ENCODE results near the gene THRB. TPM values are rescaled to one million over a fixed set of nuclear protein-coding genes. Genes with fewer than 3 reads are reported as not detected.

THRB gene
- total RNA-seq, 1 experiment from 2014 or later, result 5.8 TPM

DNA sequence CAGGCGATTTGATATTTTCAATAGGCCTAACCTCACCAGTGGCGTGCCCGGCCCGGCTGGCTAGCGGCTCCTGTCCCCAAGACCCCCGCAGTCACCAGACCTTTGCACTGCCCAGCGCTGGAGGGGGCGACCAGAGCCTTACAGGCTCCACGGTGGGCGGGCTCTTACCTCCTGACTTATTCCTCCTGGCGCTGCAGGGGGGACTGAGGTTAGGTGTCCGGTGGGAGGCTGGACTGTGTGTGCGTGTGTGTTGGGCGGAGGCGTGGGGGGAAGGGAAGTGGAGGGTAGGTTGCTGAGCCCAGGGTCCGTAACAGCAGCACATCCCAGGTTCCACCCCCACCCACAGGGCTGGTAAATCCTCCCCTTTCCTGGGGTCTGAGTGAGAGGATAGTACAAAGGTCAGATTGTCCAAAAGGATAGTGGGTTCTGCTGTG, 27.5 kb upstream of the THRB start:
- TF ChIP-seq, protein P1, sequence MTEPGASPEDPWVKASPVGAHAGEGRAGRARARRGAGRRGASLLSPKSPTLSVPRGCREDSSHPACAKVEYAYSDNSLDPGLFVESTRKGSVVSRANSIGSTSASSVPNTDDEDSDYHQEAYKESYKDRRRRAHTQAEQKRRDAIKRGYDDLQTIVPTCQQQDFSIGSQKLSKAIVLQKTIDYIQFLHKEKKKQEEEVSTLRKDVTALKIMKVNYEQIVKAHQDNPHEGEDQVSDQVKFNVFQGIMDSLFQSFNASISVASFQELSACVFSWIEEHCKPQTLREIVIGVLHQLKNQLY (CRISPR knock-in tag; IDR thresholded peaks at IDR 0.05), result no peak
- TF ChIP-seq TCF7 (CRISPR knock-in tag; IDR thresholded peaks at IDR 0.05; ENCODE audit: low read depth), result no peak
- no peak for TF ChIP-seq SP1 (CRISPR knock-in tag; conservative IDR thresholded peaks at IDR 0.05)
- no peak for TF ChIP-seq NFE2L1 (CRISPR knock-in tag; IDR thresholded peaks at IDR 0.05)
- no peak for TF ChIP-seq FOXK1 (CRISPR knock-in tag; IDR thresholded peaks at IDR 0.05)
- no peak for TF ChIP-seq MXD4 (CRISPR knock-in tag; IDR thresholded peaks at IDR 0.05; ENCODE audit: borderline replicate concordance)
- TF ChIP-seq RELA (CRISPR knock-in tag; IDR thresholded peaks at IDR 0.05; ENCODE audit: borderline replicate concordance), result no peak
- TF ChIP-seq JUN (CRISPR knock-in tag; IDR thresholded peaks at IDR 0.05), result no peak
- no peak for TF ChIP-seq TP53 (CRISPR knock-in tag; IDR thresholded peaks at IDR 0.05)
- no peak for TF ChIP-seq SMAD4 (CRISPR knock-in tag; IDR thresholded peaks at IDR 0.05)
- TF ChIP-seq, protein P2, sequence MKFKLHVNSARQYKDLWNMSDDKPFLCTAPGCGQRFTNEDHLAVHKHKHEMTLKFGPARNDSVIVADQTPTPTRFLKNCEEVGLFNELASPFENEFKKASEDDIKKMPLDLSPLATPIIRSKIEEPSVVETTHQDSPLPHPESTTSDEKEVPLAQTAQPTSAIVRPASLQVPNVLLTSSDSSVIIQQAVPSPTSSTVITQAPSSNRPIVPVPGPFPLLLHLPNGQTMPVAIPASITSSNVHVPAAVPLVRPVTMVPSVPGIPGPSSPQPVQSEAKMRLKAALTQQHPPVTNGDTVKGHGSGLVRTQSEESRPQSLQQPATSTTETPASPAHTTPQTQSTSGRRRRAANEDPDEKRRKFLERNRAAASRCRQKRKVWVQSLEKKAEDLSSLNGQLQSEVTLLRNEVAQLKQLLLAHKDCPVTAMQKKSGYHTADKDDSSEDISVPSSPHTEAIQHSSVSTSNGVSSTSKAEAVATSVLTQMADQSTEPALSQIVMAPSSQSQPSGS (CRISPR knock-in tag; IDR thresholded peaks at IDR 0.05; ENCODE audit: borderline replicate concordance, low read depth), result no peak
- TF ChIP-seq EMX1 (CRISPR knock-in tag; IDR thresholded peaks at IDR 0.05), result no peak
- TF ChIP-seq GTF2I (CRISPR knock-in tag; conservative IDR thresholded peaks at IDR 0.05), result no peak
- TF ChIP-seq, protein P3, sequence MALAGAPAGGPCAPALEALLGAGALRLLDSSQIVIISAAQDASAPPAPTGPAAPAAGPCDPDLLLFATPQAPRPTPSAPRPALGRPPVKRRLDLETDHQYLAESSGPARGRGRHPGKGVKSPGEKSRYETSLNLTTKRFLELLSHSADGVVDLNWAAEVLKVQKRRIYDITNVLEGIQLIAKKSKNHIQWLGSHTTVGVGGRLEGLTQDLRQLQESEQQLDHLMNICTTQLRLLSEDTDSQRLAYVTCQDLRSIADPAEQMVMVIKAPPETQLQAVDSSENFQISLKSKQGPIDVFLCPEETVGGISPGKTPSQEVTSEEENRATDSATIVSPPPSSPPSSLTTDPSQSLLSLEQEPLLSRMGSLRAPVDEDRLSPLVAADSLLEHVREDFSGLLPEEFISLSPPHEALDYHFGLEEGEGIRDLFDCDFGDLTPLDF (CRISPR knock-in tag; IDR thresholded peaks at IDR 0.05), result no peak
- CTCF ChIA-PET, result interaction anchor here (1.8 kb wide), 1 partner anchor 25 kb away, joined by 8 read pairs; no protein-coding TSS in a partner anchor
- H3K4me1 Mint-ChIP-seq, result peaks cover 40% of the 10 kb centered on the region
- DNase-seq (ENCODE audit: low spot score), result peak; percentile 28
- no peaks in the 10 kb centered on the region for H3K9me3 Mint-ChIP-seq
- no peak overlapping the region for H3K27ac Mint-ChIP-seq
- H3K36me3 Mint-ChIP-seq, result no peaks in the 10 kb centered on the region
- peak; percentile 6 for ATAC-seq
- H3K27me3 Mint-ChIP-seq (ENCODE audit: low read depth), result peaks cover 64% of the 10 kb centered on the region
- POLR2A ChIA-PET, result no interaction called here
- H3K4me3 Mint-ChIP-seq, result peak overlapping the region; percentile 71

DNA sequence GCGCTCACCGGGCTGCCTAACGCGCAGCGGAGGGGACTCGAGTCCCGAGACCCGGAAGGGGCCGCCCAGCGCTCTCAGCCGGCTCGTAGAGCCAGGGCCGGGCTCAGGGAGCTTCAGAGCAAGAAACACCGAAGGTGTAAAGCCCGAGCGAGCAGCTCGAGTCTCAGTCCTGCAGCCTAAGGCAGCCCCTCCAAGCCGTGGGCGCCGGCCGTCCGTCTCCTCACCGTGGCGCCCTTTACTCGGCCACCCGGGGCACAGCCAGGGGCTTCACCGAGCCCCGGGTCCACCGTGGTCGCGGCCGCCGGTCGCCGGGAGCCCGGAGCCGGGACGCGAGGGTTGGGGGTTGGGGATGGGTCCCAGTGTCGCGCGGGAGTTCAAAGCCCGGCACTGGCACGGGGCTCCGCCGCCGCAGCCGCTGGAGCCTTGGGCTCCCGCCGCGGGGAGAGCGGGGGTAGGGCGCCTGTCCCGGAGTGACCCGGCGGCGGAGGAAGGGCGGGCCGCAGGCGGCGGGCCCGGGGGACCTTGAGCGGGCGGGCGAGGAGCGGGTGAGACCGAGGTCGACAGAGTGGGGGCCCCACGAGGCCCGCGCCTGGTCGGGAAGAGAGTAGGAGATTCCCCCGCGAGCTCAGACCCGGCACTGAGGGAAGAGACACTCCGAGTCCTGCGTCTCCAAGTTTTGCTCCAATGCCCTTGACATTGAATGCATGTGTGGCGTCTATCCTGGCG, 26.9 kb upstream of the THRB start:
- no peak overlapping the region for H3K27ac Mint-ChIP-seq
- ATAC-seq (peak; percentile 79), DNase-seq (ENCODE audit: low spot score) (peak; percentile 64)
- H3K4me1 Mint-ChIP-seq, result peaks cover 40% of the 10 kb centered on the region
- peak overlapping the region; percentile 71 for H3K4me3 Mint-ChIP-seq
- POLR2A ChIA-PET, result no interaction called here
- no peaks in the 10 kb centered on the region for H3K36me3 Mint-ChIP-seq
- H3K27me3 Mint-ChIP-seq (ENCODE audit: low read depth), result peaks cover 64% of the 10 kb centered on the region
- CTCF ChIA-PET, result interaction anchor here (0.6 to 1.8 kb wide), 5 partner anchors 25 to 556 kb away, joined by 3 to 8 read pairs (median 3); partner anchors contain the start of gene THRB
- no peaks in the 10 kb centered on the region for H3K9me3 Mint-ChIP-seq
- TF ChIP-seq GABPB1 (CRISPR knock-in tag; IDR thresholded peaks at IDR 0.05), result no peak
- TF ChIP-seq EMX1 (CRISPR knock-in tag; IDR thresholded peaks at IDR 0.05), result no peak
- TF ChIP-seq, protein P4, sequence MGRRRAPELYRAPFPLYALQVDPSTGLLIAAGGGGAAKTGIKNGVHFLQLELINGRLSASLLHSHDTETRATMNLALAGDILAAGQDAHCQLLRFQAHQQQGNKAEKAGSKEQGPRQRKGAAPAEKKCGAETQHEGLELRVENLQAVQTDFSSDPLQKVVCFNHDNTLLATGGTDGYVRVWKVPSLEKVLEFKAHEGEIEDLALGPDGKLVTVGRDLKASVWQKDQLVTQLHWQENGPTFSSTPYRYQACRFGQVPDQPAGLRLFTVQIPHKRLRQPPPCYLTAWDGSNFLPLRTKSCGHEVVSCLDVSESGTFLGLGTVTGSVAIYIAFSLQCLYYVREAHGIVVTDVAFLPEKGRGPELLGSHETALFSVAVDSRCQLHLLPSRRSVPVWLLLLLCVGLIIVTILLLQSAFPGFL (CRISPR knock-in tag; IDR thresholded peaks at IDR 0.05; ENCODE audit: borderline replicate concordance), result no peak
- TF ChIP-seq, protein P5, sequence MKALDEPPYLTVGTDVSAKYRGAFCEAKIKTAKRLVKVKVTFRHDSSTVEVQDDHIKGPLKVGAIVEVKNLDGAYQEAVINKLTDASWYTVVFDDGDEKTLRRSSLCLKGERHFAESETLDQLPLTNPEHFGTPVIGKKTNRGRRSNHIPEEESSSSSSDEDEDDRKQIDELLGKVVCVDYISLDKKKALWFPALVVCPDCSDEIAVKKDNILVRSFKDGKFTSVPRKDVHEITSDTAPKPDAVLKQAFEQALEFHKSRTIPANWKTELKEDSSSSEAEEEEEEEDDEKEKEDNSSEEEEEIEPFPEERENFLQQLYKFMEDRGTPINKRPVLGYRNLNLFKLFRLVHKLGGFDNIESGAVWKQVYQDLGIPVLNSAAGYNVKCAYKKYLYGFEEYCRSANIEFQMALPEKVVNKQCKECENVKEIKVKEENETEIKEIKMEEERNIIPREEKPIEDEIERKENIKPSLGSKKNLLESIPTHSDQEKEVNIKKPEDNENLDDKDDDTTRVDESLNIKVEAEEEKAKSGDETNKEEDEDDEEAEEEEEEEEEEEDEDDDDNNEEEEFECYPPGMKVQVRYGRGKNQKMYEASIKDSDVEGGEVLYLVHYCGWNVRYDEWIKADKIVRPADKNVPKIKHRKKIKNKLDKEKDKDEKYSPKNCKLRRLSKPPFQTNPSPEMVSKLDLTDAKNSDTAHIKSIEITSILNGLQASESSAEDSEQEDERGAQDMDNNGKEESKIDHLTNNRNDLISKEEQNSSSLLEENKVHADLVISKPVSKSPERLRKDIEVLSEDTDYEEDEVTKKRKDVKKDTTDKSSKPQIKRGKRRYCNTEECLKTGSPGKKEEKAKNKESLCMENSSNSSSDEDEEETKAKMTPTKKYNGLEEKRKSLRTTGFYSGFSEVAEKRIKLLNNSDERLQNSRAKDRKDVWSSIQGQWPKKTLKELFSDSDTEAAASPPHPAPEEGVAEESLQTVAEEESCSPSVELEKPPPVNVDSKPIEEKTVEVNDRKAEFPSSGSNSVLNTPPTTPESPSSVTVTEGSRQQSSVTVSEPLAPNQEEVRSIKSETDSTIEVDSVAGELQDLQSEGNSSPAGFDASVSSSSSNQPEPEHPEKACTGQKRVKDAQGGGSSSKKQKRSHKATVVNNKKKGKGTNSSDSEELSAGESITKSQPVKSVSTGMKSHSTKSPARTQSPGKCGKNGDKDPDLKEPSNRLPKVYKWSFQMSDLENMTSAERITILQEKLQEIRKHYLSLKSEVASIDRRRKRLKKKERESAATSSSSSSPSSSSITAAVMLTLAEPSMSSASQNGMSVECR (CRISPR knock-in tag; IDR thresholded peaks at IDR 0.05; ENCODE audit: borderline replicate concordance), result 0 out of 2 replicates have a peak, but pooled peaks have one; percentile 31
- TF ChIP-seq KAT7 (CRISPR knock-in tag; IDR thresholded peaks at IDR 0.05; ENCODE audit: borderline replicate concordance), result 0 out of 2 replicates have a peak, but pooled peaks have one; percentile 3
- TF ChIP-seq FOXP1 (CRISPR knock-in tag; IDR thresholded peaks at IDR 0.05; ENCODE audit: borderline replicate concordance), result 0 out of 2 replicates have a peak, but pooled peaks have one; percentile 25
- TF ChIP-seq NR2C2 (CRISPR knock-in tag; IDR thresholded peaks at IDR 0.05), result no peak
- TF ChIP-seq, protein P6, sequence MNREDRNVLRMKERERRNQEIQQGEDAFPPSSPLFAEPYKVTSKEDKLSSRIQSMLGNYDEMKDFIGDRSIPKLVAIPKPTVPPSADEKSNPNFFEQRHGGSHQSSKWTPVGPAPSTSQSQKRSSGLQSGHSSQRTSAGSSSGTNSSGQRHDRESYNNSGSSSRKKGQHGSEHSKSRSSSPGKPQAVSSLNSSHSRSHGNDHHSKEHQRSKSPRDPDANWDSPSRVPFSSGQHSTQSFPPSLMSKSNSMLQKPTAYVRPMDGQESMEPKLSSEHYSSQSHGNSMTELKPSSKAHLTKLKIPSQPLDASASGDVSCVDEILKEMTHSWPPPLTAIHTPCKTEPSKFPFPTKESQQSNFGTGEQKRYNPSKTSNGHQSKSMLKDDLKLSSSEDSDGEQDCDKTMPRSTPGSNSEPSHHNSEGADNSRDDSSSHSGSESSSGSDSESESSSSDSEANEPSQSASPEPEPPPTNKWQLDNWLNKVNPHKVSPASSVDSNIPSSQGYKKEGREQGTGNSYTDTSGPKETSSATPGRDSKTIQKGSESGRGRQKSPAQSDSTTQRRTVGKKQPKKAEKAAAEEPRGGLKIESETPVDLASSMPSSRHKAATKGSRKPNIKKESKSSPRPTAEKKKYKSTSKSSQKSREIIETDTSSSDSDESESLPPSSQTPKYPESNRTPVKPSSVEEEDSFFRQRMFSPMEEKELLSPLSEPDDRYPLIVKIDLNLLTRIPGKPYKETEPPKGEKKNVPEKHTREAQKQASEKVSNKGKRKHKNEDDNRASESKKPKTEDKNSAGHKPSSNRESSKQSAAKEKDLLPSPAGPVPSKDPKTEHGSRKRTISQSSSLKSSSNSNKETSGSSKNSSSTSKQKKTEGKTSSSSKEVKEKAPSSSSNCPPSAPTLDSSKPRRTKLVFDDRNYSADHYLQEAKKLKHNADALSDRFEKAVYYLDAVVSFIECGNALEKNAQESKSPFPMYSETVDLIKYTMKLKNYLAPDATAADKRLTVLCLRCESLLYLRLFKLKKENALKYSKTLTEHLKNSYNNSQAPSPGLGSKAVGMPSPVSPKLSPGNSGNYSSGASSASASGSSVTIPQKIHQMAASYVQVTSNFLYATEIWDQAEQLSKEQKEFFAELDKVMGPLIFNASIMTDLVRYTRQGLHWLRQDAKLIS (CRISPR knock-in tag; IDR thresholded peaks at IDR 0.05; ENCODE audit: borderline replicate concordance), result no peak
- TF ChIP-seq ZNF219 (CRISPR knock-in tag; IDR thresholded peaks at IDR 0.05; ENCODE audit: borderline replicate concordance), result peak; percentile 40; the same call in 1 of the 2 replicates
- TF ChIP-seq SP1 (CRISPR knock-in tag; conservative IDR thresholded peaks at IDR 0.05), result no peak
